GM21529 (cell line): ENCODE data around the gene SYNDIG1.

ENCODE experiments used
- ATAC-seq: cut with Tn5 transposase; IDR thresholded peaks from one replicate; pipeline ENCODE4 v1.9.1; 2021; ENCODE audit not compliant: unreplicated experiment

The SYNDIG1 gene

GRCh38 chr20:24559114-24559732 lies 89.8 kb downstream of the SYNDIG1 start:
- no peak for ATAC-seq

DNA sequence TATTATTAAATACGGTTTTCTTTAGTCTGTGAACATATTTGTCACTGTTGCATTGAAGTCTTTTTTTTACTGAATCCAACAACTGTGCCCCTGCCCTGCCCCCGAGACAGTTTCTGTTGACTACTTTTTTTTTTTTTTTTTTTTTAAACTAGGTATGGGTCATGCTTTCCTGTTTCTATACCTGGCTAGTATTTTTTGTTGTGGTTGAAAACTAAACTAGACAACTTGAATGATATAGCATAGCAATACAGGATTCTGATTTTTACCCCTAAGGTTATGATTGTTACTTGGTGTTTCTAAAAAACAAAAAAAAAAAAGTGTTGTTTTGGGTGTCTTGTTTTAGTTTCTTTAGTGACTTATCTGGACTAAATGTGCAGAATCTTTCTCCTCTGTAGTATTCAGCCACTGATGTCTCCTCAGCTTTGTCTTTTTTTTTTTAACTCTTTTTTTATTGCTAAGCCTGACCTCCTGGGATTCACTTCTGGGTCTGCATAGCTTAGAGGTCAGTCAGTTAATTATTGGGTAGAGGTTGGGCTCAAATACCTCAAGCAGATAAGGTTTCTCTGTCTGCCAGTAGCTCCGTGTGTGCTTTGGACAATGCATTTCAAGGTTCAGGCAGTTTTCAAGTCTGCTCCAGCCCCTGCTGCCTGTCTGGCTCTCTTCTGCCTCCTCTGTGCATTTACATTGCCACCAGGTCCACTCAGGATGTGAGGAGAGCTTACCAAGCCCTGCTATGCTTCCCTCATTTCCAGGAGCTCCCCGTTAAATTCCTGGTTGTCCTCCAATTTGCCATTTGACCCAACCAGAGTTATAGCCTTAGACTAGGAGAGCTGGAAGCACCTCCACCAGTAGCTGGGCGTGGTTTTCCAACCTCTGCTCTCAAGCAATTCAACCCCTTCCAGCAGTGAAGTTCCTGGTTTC lies 91.4 kb downstream of the SYNDIG1 start:
- ATAC-seq: no peak

DNA sequence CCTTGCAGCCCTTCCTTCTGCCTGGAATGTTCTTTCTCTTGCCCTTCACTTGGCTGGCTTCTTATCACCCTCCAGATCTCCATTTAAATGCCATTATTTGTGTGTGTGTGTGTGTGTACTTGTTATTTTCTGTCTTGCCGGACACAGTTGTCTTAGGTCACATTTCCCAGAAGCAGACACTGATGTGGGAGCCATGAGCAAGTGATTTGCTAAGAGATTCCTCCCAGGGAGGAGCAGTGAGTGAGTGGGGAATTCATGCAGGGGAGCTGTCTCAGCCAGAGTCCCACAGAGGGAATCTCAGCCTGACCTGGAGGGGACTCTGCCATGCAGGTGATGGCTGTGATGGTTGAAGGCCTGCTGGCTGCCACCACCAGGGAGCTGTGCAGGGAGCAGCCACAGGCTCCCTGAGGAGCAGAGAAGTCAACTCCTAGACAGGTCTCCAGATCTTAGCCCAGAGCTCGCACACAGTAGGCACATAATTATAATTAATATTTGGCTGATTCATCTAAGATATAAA lies 96.5 kb downstream of the SYNDIG1 start:
- ATAC-seq: no peak

GRCh38 chr20:24566656-24567055 lies 97.2 kb downstream of the SYNDIG1 start:
- ATAC-seq: no peak

DNA sequence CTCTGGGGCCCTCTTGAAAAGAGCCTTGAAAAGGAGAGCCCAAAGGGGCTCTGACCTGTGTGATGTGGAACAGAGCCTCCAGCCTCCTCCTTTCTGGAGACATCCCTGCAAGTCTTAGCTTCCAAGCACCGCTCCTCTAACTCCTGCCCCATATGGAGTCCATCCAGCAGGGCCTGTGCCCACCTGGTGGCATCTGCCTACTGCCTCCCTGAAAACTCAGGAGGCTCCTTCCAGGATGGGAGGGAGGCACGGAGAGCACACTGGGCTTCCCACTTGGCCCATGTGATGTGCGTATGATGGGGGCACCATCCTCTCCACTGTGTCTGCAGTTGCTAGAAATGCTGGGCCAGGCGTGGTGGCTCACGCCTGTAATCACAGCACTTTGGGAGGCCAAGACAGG lies 98.1 kb downstream of the SYNDIG1 start:
- ATAC-seq: no peak

- no peak for ATAC-seq
Observed at GRCh38 chr20:24568842-24569241, 99.4 kb downstream of the SYNDIG1 start.

GRCh38 chr20:24571159-24571558 lies 101.7 kb downstream of the SYNDIG1 start:
- no peak for ATAC-seq

DNA sequence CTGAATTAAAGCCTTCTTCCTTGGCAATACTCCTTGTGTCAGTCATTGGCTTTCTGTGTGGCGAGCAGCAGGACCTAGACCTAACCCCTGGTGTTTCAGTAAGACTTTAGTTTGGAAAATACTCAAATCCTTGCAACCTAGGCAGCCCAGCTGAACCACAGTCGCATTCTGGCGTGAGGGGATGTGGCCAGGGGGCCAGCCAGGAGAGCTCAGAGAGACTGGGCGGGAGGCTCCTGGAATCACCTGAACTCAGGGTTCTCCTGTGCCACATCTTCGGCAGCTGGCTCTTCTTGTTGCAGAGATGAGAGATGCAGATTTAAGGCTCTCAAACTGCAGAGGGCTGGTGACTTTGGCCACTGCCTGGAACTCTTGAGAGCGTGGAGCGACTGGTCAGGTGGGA lies 102.7 kb downstream of the SYNDIG1 start:
- ATAC-seq: no peak

DNA sequence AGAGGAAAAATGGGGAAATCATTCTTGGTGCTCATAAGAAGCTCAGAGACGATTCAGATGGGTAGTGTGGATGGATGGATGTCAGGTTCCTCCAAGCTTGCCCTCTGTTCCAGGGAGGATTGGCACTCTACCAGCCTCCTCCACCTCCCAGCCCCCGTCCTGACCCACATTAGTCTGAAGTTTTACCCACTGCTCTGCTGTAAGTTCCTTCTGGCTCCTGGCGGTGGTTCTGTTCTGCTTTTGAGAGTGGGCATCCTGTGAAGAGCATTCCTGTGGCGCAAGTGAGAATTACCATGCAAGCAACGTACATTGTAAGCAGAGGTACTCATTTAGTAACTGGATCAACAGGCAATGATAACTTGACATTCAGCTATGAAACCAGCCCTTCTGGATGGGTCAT lies 103.4 kb downstream of the SYNDIG1 start:
- ATAC-seq: no peak

GRCh38 chr20:24573557-24573956 lies 104.1 kb downstream of the SYNDIG1 start:
- ATAC-seq: no peak

DNA sequence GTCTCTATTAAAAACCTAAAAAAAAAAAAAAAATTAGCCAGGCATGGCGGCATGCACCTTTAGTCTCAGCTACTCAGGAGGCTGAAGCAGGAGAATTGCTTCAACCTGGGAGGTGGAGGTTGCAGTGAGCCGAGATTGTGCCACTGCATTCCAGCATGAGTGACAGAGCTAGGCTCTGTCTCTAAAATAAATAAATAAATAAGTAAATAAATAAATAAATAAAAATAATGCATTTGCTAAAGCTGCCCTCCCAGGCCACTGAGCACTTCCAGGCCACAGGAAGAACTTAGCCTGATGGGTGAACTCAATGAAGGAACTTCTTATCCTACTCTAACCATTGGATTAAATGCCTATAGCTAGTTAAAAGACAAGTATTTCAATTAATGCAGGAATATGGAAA lies 104.9 kb downstream of the SYNDIG1 start:
- no peak for ATAC-seq

DNA sequence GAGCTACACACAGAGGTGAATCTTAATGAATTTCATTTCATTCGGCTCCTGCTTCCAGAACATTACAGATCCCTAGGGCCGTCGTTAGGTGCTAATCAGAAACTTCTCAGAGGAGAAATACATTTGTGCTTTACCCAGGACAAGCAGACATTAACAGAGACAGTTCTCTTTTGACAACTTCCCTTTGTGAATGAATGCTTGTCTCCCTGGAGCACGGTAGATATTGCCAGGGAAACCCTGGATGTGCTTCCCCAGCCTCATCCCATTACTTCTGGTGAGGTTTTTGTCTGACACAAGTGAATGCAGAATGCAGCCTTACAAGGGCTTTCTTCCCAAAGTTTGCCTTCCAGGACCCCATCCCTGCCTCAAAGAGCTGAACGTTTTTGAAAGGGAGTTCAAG lies 105.4 kb downstream of the SYNDIG1 start:
- no peak for ATAC-seq

DNA sequence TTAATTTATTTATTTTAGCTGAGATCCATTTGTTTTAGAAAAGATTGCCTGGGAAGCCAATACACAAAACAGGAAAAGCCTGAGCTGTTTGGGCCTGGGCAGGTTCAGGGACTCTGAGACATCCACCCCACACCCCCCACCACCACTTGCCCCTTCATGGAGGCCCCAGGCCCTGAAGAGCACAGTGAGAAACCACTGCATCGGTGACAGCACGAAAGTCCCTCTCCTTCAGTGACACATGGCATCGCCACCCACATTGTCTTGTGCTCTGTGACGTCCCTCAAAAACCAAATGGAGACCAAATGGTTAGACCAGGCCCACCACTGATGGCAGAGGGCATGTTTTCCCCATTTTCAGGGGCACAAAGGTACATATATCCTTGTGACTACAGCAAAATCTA lies 106.4 kb downstream of the SYNDIG1 start:
- no peak for ATAC-seq

- ATAC-seq: no peak
Observed at GRCh38 chr20:24576447-24576846, 107.0 kb downstream of the SYNDIG1 start.

DNA sequence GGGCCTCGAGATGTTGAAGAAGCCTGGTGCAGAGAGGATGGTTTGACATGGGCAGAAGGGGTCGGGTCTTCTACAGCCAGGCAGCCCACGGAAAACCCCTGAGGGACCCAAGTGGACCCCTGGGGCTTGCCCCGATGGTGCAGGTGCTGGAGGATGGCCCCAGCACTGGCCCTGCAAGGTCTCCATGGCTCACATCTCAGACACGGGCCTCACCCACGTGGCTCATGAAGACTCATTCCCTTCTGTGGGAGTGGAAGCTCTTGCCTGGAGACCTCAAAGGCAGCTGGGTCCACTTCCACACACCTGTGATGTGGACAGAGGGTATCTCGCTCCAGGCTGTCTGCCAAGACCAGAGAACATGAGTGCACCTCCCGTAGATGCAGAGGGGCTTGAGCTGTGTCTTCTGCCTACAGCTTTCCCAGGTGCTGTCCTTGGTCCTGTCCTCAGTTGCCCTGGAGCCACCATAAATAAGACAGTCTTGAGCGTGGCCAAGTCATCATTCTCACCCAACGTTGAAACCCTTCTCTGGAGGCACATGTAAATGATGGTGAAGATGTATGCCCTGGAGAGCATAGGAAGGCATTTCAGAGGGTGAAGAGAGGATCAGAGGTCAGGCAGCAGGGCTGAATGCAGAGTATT lies 108.0 kb downstream of the SYNDIG1 start:
- no peak for ATAC-seq

DNA sequence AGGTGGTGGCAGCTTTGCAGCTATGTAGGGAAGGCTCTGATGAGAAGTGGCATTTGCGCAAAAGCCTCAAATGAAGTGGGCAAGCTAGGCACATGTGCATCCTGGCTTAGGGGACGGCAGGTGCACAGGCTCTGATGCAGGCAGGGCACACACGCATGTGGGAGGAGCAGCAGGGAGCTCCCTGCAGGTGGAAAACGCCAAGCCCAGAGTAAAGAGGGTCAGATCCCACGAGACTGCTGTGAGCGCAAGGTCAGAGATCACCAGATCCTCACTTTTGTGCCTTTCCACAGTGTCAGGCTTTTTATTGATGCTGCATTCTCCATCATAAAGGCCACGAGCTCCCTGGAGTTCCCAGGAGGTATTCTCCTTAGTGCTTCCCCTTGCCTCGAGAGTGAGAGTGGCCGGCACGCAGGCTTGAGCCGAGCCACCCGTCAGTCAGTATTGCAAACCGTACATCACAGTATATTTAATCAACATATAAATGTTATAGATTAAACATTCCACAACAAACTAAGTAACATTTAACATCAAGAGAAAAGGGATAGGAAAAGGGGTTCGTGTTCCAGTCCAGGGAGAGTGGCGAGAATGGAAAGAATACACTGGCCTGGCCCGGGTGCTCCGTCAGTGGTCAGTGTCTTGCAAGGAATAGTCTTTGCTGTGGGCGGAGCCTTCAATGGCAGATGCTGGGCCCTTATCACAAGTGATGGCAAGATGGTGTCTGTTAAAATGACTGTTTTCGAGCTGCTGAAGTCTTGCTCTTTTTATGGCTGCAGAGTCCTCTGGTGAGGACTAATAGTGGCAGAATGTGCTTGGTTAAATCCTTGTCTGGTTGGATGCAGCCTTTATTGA lies 109.4 kb downstream of the SYNDIG1 start:
- no peak for ATAC-seq

GRCh38 chr20:24579475-24579874 lies 110.0 kb downstream of the SYNDIG1 start:
- ATAC-seq: no peak

DNA sequence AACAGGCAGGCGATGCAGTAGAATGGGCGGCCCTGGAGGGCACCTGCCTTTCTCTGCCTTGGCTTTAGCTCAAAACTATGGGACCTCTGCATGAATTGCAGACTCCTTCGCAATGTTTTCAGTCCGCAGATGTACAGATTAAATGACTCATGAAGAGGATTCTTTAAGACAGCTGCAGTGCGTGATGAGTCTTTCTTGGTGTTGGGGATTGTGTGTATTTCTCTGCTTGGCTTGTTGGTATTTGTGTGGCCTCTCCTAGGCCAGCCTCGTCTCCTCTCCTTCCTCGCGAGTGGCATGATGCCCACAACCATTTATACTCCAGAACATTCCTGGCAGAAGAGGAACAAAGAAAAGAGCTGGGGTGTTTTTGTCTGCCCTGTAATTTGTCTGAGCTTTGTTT lies 110.6 kb downstream of the SYNDIG1 start:
- ATAC-seq: no peak

DNA sequence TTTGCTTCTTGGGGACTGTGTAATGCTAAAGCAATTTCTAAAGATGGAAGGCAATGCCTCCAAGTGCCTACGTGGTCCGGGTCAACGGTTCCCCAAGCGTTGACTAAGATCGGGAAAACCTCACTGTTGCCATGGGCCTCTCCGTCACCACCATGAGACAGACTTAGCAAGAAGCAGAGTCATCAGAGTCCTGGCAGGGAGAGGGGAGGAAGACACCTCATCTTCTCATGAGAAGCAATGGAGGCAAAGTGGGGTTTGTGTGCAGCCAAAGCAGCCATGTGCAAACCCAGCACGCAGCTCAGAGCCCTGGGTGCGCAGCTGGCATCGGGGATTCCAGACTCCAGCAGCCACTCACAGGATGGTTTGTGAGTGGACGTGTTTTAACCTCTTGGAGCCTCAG lies 111.4 kb downstream of the SYNDIG1 start:
- ATAC-seq: no peak

DNA sequence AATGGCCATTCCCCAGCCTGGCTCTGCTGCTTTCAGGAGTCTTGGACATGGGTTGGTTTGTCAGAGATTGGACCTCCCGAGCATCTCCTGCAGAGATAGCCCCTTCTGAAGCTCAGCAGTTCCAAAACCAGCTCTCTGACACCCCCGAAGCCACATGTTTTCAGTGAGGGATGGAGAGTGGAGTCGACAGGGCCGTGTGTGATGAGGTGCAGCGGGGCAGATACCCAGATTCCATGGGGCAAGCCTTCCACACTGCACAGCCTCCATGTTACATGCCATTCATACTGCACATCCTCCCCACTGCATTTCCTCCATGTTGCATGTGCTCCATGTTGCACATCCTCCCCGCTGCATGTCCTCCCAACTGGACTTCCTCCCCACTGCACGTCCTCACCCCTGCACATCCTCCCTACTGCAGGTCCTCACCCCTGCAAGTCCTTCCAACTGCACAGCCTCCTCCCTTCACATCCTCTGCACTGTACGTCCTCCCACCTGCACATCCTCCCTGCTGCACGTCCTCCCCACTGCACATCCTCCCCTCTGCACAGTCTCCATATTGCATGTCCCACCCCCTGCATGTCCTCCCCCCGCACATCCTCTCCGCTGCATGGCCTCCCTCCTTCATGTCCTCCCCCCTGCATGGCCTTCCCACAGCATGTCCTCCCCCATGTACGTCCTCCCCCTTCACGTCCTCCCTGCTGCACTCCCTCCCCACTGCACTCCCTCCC lies 112.2 kb downstream of the SYNDIG1 start:
- no peak for ATAC-seq
